ENCODE data around the gene VWA5B1.

Gene VWA5B1

DNA sequence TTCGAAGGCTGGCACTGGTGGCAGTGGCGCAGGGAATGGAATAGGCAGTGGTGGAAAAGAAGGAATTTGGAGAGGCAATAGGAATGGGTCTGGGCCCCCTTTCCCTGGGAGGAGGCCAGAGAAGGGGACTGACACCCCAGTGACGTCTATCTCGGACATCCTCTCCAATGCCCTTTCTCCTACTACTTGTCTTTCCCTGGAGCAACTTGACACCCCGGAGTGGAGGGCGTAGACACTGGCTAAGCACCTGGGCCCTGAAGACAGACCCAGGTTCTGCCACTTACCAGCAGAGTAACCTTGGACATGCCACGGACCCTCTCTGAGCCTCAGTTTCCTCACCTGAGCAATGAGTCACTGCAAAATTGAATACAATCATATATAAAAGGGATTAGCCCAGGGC is 108.5 kb downstream of the VWA5B1 start:
- TF ChIP-seq Cebpa-rat (IDR thresholded peaks at IDR 0.05), result no peak
- Histone ChIP-seq H4K20me1 (no peaks in the 10 kb centered on the region), H3K9me3 (peaks cover 20% of the 10 kb centered on the region), H3K4me3 (no peak overlapping the region), H3K9ac (no peak overlapping the region), H3K4me1 (no peaks in the 10 kb centered on the region), H3K27me3 (no peaks in the 10 kb centered on the region), H3K36me3 (no peaks in the 10 kb centered on the region), H3K4me2 (no peak overlapping the region), H3K27ac (no peak overlapping the region)

DNA sequence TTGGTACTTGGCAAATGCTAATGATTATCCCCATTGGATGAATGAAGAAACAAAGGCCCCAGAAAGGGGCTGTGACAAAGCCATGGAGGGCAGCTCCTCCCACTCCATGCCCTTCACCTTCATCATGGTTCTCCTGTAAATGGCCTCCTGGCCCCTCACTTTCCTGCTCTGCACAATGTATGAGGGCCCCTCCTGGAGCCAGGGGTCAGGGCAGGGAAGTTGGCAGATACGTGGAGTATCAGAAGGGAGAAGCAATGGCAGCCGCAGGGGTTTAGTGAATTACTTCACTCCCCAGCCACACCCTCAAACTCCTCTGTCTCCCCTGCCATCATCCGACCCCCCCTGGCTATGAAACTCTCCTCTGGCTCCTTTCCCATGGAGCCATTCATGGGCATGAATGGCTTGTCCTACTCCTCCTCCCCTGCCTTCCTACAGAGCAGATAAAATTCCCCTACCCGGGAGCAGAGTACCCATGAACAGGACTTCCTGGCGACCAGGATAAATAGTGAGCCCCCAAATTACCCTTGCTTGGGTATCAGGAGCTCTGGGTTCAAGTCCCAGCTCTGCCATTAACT is 109.0 kb downstream of the VWA5B1 start:
- Histone ChIP-seq H3K27ac (no peak overlapping the region), H3K4me3 (no peak overlapping the region), H3K9me3 (peaks cover 15% of the 10 kb centered on the region), H3K27me3 (no peaks in the 10 kb centered on the region), H3K9ac (no peak overlapping the region), H3K36me3 (no peaks in the 10 kb centered on the region), H4K20me1 (0 out of 2 replicates have a peak, but pooled peaks cover 4% of the 10 kb centered on the region), H3K4me1 (no peaks in the 10 kb centered on the region), H3K4me2 (no peak overlapping the region)
- no peak for TF ChIP-seq Cebpa-rat (IDR thresholded peaks at IDR 0.05)

- 0 out of 2 replicates have a peak, but pooled peaks cover 5% of the 10 kb centered on the region for H4K20me1 ChIP-seq
- no peak overlapping the region for H3K9ac ChIP-seq
- H3K4me2 ChIP-seq, result no peak overlapping the region
- H3K27ac ChIP-seq, result no peak overlapping the region
- TF ChIP-seq Cebpa-rat (IDR thresholded peaks at IDR 0.05), result no peak
- H3K36me3 ChIP-seq, result no peaks in the 10 kb centered on the region
- peaks cover 9% of the 10 kb centered on the region for H3K9me3 ChIP-seq
- H3K4me1 ChIP-seq, result peaks cover 4% of the 10 kb centered on the region
- H3K27me3 ChIP-seq, result no peaks in the 10 kb centered on the region
- no peak overlapping the region for H3K4me3 ChIP-seq
These were observed 109.9 kb downstream of the VWA5B1 start for GRCh38 chr1:20400341-20401177.

DNA sequence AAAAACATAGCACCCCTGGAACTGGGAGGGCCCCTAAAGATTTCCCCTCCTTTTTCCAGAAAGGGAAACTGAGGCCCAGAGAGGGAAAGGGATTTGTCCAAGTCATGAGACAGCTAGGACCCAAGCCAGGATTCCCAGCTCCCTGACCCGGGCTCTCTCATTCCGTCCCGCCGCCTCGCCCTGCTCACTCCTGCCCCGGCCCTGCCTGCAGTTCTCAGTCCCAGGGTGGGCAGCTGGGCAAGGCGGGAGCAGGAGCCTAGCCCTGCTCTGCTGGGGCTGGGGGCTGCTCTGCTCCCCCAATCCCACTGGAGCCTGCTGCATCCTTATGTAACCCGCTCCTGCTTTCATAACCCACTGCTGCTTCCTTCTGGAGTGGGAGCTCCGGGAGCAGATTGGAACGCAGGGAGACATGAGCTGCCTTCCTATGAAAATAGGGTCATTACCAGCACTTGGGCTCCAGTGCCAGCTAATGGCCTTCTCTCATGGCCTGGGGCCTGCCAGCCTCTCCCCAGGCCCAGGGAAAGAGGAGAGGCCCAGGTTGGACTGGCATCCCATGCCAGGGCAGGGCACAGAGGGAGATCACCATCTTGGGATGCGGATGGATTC is 110.8 kb downstream of the VWA5B1 start:
- H4K20me1 ChIP-seq, result 0 out of 2 replicates have a peak, but pooled peaks cover 5% of the 10 kb centered on the region
- no peak for TF ChIP-seq Cebpa-rat (IDR thresholded peaks at IDR 0.05)
- H3K36me3 ChIP-seq, result no peaks in the 10 kb centered on the region
- no peaks in the 10 kb centered on the region for H3K27me3 ChIP-seq
- no peak overlapping the region for H3K9ac ChIP-seq
- no peak overlapping the region for H3K4me3 ChIP-seq
- H3K27ac ChIP-seq, result no peak overlapping the region
- peaks cover 14% of the 10 kb centered on the region for H3K4me1 ChIP-seq
- H3K9me3 ChIP-seq, result no peaks in the 10 kb centered on the region
- no peak overlapping the region for H3K4me2 ChIP-seq

- H3K4me3 ChIP-seq, result no peak overlapping the region
- H3K4me2 ChIP-seq, result no peak overlapping the region
- H3K9me3 ChIP-seq, result no peaks in the 10 kb centered on the region
- H3K36me3 ChIP-seq, result no peaks in the 10 kb centered on the region
- H3K9ac ChIP-seq, result no peak overlapping the region
- no peaks in the 10 kb centered on the region for H3K27me3 ChIP-seq
- TF ChIP-seq Cebpa-rat (IDR thresholded peaks at IDR 0.05), result no peak
- 0 out of 2 replicates have a peak, but pooled peaks cover 5% of the 10 kb centered on the region for H4K20me1 ChIP-seq
- no peak overlapping the region for H3K27ac ChIP-seq
- H3K4me1 ChIP-seq, result peaks cover 15% of the 10 kb centered on the region
These were observed 112.1 kb downstream of the VWA5B1 start for GRCh38 chr1:20402585-20403422.

DNA sequence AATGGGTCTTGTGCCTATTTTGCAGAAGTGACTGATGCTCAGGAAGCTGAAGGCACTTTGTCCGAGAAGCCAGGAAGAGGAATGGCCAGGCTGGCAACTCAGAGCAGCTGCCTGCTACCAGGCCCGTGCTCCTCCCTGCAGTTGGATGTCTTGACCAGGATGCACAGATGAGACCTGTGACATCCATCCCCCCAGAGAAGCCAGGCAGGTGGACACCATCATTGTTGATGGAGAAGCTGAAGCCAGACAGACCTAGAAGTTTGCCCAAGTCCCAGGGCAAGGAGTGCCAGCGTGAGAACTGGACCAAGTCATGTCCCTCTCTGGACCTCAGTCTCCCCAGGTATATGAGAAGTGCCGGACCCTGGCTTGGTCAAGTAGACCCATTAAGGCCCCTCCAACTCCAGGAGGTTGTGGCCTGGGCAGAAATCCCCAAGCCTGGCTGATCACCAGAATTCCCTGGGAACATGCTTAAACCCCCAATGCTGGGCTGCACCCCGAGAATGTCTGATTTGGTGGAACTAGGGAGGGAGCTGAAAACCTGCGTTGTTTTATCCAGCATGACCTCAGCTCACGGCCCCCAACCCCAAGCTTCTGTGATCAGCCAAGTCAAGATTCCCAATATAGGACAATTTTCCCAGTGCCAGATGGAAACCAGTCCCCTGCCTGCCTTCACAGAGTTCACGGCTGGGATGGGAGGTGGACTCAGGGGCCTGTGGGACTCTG is 112.9 kb downstream of the VWA5B1 start:
- Histone ChIP-seq H3K9me3 (no peaks in the 10 kb centered on the region), H3K4me3 (no peak overlapping the region), H3K4me2 (no peak overlapping the region), H4K20me1 (0 out of 2 replicates have a peak, but pooled peaks cover 5% of the 10 kb centered on the region), H3K4me1 (peaks cover 15% of the 10 kb centered on the region), H3K27me3 (no peaks in the 10 kb centered on the region), H3K36me3 (no peaks in the 10 kb centered on the region), H3K9ac (no peak overlapping the region), H3K27ac (no peak overlapping the region)
- TF ChIP-seq Cebpa-rat (IDR thresholded peaks at IDR 0.05), result no peak

DNA sequence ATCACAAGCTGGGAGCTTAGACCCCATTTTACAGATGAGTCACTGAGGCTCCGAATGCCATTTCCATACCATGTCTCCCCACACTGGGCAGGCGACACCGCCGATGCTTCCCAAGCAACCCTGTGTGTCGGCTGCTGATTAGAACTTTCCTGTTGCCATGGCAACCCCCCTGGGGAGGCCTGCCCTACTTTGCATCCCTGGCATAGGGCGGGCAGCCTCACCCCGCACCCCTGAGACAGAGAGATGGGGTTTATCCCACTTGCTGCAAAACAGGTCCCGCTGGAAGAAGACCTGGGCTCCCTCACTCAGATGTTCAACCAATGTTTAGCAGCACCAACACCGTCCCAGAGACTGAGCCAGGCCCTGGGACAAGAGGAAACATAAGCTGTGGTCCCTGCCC is 113.8 kb downstream of the VWA5B1 start:
- no peak overlapping the region for H3K4me3 ChIP-seq
- peaks cover 15% of the 10 kb centered on the region for H3K4me1 ChIP-seq
- H3K27me3 ChIP-seq, result no peaks in the 10 kb centered on the region
- no peak overlapping the region for H3K27ac ChIP-seq
- H3K4me2 ChIP-seq, result no peak overlapping the region
- no peak overlapping the region for H3K9ac ChIP-seq
- TF ChIP-seq Cebpa-rat (IDR thresholded peaks at IDR 0.05), result no peak
- H3K36me3 ChIP-seq, result no peaks in the 10 kb centered on the region
- H3K9me3 ChIP-seq, result no peaks in the 10 kb centered on the region
- H4K20me1 ChIP-seq, result 0 out of 2 replicates have a peak, but pooled peaks cover 5% of the 10 kb centered on the region

All from BLaER1 (cell line).